ENCODE data around the gene DOCK1.
A peak's percentile ranks its signal among the peaks of the same experiment; 100 is the strongest.

DOCK1 gene

DNA sequence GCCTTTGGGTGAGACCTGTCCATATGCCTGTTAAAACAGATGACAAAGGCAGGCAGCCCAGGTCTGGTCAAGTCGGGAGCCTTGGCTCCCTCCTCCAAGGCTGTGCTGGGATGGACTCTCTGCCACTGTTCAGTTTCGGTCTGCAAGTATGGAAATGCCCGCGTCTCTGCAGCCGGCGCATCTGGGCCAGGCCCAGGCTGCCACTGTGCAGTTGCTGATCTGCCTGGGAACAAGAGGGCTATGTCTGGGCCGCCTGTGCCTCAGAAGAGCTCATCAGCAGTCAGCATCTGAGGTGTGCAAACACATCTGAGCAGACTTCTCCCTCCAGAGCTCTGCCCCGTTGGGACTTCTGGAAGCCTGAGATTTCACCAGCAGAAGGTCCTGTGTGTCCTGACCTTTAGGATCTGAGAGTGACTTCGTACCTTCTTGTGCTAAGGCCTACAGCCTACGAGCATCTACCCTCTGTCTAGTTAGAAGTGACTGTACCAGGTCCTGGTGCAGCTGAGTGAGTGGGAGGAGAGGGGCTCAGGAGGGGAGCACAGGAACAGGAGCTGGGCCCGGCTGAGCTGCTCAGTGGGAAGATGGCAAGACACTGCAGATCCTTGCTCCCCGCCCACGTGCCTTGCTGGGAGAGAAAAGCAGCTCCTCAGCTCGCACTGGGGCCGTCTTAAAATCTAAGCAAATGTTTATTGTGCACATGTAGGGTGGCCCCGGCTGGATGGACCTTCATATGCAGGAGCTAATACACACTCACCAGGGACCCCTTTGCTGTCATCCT is 50.9 kb downstream of the DOCK1 start:
- no peak for DNase-seq

DNA sequence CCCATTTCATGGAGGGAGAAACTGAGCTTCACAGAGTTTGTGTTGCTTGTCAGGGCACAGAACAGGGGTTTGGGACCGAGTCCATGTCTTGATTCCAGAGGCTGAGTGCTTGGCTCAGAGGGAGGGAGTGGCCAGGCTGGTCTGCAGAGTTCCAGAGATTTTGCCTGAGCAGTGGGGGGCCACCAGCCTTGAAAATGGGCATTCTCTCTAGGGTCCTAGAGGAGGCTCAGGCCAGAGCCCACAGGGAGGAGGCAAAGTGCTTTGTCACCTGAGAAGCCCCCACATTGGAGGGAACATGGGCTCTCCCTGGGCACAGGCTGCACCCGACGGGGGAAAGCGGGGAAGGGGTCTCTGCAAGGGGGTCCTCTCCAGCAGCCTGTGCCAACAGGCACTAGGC is 51.5 kb downstream of the DOCK1 start:
- no peak for DNase-seq

DNA sequence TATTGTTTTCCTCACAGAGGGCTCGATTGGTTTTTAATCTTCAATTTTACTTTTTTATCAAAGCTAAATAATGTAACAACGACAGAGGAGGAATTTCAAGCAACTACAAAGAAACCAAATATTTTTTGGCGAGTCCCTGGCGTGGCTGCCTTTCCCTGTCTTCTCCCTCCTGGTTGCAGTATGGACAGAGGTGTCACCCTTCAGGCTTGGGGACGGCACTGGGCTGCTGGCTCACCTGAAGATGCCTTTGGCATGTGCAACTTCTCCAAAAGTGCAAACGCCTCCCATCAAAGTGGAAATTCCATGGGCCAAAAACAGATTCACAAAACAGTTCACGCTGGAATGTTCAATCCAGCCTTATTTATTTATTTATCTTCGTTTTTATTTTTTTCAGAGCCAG is 51.9 kb downstream of the DOCK1 start:
- DNase-seq, result no peak

DNA sequence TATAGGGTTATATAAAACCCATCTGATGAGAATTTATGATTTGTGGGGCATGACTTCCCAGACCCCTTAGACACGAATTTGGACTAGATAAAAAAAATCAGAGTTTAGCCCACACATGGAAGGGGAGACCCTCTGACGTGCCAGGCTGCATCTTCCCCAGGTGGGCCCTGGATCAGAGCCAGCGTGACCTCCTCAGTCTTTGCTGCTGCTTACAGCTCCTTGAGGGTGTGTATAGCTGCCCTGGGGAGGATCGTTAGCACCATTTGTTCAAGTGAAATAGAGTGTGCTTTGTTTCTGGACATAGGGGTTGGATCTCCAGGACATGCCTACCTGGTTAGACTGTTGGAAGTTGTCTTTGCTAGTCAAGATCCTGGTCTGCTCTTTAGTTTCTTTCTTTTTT is 54.2 kb downstream of the DOCK1 start:
- no peak for DNase-seq

DNA sequence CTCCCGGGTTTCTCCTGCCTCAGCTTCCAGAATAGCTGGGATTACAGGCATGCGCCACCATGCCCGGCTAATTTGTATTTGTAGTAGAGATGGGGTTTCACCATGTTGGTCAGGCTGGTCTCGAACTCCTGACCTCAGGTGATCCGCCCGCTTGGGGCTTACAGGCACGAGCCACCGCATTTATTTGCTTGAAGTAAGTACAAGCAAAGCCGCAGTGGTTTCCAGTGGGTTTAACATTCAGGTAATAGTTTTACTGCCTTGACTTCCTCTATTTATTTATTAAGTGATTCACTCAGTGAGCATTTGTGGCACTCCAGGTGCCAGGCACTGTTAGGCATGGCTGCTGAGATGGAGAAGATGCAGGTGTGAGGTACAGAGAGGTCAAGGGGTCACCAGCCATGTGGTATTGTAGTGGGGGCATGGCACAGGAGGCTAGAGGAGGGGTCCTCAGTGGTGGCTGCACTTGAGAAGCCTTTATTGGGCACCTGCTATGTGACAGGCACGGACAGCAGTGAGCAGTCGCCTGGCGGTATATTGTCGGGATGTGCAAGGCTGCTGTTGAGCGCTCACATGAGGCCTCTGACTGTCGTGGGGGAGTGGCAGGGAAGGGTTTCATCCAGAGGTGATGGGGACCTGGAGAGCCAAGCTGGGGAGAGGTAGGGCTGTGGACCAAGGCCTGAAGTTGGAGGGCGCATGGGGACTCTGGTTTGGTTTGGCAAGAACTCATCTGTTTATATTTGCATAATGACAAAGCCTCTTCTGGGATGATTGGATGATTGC is 54.9 kb downstream of the DOCK1 start:
- DNase-seq, result no peak

DNA sequence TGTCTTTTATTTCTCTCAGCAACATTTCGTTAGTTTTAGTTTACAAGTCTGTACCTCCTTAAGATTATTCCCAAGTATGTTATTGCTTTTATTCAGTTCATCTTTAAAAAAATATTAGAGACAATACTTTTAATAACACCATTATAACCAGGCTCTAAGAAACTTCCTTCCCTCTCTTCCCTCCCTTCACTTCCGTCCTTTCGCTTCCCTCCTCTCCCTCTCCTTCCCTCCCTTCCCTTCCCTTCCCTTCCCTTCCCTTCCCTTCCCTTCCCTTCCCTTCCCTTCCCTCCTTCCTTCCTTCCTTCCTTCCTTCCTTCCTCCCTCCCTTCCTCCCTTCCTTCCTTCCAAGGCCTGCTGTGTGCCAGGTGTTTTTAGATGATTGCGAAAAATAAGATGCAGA is 58.1 kb downstream of the DOCK1 start:
- no peak for DNase-seq

DNA sequence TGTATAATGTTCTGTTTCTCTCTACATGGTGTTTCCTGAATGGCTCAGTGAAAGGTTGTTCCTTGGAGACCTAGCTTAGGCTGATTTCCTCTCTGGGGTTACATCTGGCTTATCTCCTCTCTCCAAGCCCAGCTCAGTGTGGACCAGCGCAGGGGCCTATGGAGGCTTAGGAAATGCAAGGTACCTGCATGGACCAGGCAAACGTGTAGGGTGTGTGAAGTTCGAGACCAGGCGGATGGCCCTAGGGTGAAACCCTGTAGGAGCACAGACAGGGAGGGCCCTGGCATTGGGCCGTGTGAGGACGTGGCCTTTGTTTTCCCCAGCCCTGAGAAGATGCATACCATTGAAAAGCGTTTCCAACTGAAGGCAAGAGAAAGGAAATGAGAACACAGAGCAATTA is 59.0 kb downstream of the DOCK1 start:
- DNase-seq, result no peak

DNA sequence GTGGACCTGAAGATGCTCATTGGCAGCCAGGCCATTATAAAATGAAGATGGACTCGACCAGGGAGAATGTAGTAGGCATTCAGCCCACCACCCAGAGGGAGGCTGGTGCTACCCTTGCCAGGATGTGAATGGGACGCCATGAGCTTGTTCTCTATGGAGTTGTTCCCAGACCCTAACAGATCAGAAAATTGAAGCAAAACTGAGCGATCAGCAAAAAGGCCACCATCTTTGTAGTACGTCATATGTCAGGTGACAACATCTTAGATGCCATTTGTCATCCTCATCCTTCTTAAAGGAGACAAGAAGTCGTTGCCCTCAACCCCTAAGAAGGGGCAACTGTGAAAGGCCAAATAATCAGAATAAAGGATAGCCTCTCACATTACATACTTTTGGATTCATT is 61.7 kb downstream of the DOCK1 start:
- no peak for DNase-seq

DNA sequence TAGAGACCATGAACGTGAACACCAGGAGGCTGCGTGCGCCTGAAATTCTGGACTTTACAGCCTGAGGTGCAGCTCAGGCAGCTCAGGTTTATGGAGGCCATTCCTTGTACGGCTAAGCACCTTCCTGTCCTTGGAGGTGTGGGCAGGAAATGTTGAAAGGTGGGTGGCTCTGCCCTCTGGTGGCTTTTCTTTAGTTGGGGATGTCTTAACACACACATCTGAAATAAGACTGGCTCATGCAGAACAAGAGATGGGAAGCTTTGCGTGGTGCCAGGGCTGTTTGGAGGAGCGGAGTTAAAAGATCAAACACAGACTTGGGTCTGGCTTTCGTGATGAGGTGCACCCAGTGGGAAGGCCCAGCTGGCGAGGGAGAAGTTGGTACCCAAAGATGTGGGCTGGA is 64.1 kb downstream of the DOCK1 start:
- DNase-seq, result no peak

DNA sequence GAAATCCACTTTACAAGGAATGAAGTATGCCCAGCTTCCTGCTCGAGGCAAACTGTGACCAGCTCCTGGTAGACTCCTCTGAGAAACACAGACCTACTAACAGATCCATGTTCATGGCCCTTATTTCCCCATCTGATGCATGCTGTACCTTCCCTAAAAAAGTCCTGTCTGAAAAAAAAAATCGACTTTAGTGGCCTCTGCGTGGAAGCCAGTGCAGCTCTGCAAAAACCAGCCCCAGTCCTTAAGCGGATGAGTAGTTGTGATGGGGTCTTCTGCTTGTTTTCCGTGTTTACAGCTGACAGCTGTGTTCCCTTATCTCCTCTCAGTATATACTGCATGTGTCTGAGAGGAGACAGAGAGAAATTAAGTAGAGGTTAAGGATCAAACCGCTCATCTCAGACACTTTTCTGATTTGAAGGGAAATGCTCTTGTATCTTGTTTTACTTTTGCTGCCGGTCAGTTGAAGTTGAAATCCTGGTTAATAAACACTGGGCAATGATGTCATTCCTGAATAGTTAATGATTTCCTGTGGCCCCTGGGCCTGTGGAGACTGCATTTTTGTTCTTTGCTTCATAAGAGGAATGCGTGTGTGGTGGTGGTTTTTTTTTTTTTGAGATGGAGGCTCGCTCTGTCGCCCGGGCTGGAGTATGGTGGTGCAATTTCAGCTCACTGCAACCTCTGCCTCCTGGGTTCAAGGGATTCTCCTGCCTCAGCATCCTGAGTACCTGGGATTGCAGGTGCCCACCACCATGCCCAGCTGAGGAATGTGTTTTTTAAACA is 67.6 kb downstream of the DOCK1 start:
- peak; percentile 48 for DNase-seq

DNA sequence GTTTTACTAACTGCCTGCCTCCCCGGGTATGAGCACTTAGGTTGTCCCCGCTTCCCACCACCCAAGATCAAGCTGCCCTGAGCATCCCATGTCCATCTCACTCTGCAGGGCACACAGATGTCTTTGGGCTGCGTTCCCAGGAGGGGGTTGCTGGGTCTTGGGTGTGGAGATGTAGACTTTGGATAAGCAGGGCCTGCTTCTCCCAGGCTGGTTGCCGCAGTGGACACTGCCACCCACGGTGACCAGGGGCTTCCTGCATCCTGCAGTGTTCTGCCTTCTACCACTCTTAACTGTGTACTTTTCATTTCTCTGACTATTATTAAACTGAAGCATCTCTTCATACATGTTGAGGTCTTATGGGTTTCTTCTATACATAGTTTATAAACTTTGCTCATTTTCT is 70.0 kb downstream of the DOCK1 start:
- no peak for DNase-seq

DNA sequence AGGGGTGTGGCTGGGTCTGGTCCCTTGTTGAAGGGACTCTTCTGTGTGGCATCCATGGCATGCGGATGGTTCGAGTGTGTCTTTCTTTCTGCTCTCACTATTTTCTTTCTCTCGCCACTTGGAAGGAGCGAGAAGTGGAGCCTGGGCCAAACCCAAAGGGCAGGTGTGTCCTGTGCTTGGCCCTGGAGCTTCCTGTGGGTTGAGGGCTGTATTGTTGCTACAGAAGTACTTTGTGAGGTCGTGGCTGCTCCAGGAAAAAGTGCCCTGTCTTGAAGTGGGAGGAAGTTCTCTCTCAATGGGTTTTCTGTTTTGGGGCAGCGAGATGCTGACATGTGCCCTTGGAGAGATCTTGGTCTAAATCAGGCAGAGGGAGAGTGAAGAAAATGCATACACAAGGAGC is 72.0 kb downstream of the DOCK1 start:
- DNase-seq, result no peak

DNA sequence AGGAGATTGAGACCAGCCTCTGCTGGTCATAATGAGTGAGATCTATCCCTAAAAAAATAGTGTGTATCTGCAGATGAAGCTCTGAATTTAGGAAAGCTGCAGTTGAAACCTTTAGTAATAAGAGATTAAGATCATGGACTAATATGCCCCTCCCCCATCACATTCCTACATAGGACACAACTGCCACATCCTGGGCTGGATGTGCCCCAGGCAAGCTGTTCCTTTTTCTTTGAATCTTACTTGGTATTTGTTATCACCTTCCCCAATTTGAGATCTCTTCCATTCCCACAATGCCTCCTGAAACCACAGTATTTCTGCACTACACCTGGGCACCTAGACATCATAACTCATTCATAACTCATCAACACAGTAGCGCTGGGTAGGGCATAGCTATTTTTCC is 74.1 kb downstream of the DOCK1 start:
- DNase-seq, result no peak

DNA sequence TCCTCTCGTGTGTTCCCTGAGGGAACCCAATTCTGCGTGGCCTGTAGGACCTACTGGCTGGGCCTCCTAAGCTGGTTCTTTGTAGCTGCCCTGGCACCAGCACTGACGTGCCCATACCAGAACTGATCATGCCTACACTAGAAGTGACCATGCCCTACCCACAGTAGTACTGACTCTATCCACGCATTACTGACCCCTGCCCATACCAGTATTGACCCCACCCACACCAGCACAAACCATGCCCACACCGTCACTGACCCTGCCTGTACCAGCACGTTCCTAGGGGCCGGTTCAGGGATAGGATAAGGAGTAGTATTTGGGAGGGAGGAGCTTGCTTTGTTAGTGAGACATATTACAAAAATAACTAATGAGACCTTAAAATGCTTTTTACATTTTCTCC is 88.0 kb downstream of the DOCK1 start:
- DNase-seq, result no peak

DNA sequence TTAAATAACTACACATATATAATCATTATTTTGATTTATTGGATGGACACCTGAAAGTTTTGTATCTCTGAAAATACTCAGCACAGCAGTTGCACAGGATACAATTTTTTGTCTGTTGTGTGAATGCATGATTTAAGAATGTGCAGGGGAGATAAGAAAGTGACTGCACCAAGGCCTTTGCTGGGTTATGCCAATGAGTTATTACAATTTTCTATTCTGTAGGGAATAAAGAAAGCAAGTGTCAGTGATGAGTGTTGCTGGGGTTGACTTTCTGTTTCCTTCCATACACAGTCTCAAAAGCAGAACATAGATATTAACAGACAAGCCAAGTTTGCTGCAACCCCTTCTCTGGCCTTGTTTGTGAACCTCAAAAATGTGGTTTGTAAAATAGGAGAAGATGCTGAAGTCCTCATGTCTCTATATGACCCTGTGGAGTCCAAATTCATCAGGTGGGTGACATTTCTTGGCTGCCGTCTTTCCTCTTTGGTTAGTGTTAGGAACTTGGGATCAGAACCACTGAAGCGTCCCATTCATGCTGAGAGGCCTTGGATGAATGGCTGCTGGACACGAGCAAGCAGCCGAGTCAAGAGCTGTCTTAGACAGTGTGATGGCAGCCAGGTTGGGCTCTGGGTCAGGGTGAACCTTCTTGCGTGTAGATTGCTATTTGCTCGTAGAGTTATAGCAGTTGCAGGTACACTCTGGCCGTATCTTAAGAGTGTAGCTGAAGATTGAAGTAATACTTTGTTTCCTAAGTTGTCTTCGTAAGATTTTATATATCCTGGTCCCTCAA is 92.8 kb downstream of the DOCK1 start:
- no peak for DNase-seq

DNA sequence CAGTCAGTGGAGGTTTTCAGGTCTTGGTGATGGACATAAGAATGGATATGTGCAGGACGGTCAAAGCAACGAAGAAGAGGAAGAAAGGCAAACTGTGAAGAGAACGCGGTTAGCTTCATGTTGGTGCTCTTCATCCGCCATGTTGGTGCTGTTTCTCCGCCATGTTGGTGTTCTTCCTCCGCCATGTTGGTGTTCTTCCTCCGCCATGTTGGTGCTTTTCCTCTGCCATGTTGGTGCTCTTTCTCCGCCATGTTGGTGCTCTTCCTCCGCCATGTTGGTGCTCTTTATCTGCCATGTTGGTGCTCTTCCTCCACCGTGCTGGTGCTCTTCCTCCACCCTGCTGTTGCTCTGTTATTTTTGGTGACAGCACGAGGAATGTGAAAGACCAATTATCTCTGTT is 95.4 kb downstream of the DOCK1 start:
- no peak for DNase-seq

DNA sequence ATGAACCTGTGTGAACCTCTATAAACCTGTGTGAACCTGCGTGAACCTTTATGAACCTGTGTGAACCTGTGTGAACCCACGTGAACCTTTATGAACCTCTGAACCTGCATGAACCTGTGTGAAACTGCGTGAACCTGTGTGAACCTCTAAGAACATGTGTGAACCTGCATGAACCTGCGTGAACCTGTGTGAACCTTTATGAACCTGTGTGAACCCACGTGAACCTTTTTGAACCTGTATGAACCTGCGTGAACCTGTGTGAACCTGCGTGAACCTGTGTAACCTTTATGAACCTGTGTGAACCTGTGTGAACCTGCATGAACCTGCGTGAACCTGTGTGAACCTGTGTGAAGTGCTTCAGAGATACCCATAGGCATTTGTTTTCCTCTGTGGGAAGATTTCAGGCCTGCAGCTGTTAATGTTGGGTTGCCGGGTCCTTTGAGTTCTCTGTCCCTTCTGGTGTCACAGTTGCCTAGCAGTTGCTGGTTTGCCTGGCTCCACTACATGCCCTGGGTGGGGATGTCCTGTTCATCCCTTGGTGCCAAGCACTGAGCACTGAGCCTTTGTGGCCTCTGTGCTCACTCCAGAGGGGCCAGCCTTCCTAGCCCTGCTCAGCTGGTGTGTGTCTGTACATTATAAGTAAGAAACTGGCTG is 97.9 kb downstream of the DOCK1 start:
- no peak for DNase-seq

DNA sequence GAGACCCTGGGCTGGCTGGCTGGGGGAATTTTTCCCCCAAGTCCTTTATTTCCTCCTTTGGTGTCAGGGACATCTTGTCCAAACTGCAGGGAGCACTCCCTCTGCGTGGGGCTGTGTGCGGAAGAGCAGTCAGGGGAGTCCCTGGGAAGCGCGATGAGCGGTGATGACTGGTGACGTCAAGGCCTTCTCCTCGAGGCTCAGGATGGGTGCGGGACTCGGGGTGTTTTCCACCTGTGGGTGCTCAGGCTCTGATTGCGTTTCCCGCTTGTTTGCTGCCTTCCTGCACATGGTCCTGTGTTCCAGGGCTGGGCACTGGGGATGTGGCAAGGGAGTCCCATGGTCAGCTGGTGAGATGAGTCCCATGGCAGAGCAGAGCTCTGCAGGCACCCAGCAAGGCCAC is 101.2 kb downstream of the DOCK1 start:
- DNase-seq, result no peak

DNA sequence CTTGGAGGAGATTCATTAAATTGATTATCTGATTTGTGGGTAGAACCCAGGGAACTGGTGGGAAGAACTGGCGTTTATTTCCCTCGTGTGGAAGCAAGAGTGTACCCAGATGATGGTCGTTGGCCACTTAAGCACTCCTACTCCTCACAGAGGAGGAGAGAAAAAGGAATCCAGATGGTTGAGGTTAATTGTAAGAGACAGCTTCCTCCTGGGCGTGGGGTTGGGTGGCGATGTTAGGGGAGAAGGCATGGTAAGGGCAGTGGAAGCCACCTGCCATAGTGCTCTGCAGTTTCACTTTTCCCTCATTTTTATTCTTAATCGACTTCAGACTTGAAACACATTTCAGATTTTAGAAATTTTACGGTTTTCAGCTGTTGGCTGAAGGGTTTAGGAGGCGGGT is 104.1 kb downstream of the DOCK1 start:
- DNase-seq, result peak; percentile 88

DNA sequence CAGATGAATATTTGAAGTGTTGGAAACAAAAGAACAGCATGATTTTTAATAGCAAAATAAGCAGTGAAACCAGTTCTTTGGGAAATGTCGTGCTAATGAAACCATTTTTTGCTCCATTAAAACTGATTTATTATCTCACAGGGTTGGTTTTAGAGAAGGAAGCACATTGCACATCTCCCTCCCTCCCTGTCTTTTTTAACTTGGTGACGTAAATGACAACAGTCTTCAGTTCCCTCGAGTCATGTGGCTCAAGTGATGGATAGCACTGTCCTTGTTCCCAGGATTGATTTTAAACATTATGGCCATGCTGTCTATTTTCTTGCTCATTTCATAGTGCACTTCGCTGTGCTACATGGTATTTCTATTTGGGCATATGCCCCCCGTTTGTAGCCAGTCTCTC is 105.9 kb downstream of the DOCK1 start:
- DNase-seq, result peak; percentile 2

DNA sequence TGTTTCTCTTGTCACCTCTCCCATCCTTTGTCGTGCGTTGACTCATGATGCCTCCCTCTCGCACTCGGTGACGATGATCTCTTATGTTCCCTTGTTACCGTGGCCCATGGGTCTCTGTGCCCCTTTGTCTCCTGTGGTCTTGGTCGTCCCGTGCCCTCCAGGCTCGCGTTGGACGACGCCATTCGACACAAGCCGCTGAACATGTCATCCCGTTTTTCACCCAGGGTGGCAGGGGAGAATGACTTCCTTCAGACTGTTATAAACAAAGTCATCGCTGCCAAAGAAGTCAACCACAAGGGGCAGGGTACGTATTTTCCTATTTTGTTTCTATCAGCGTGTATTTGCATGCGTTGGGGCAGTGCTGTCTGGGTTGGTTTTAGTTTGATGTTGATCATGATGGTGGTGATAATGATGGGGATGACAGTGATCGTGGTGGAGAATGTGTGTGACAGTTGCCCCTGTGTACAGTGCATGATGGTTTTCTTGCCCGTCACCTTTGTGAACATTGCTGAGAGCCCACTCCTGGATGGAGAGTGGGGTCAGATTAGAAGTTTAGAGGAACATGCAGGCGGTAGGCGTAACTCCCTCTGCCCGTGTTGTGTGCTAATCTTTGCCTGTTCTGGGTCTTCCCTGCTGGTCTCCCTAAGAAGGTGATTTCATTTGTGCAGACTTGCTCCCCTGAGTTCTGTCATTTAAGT is 107.0 kb downstream of the DOCK1 start:
- peak; percentile 18 for DNase-seq

DNA sequence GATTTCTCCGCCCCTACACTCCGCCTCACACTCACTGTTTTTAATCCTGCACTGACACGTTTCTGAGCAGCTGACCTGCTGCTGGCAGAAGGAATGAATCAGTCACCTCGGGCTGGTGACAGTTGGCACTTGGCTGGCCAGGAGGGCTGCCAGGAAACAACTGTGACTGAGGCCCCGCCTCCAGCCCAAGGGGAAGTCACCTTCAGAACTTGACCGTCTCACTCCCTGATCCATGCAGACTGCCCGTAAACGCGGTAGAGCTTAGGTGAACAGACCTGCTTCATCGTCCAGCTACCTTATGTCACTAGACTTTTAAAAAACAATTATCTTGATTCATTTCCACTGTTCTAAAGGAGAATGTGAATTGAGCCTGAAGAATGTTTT is 107.5 kb downstream of the DOCK1 start:
- DNase-seq, result peak; percentile 74

Measured in eye (tissue), 1 donor.